HepG2 (cell line): ENCODE data around the gene SNRNP25. TPM values are rescaled to one million over a fixed set of nuclear protein-coding genes. Genes with fewer than 3 reads are reported as not detected.

Source experiments
- KLF11 ChIP-seq: IDR thresholded peaks from 2 replicates; pipeline ENCODE4 v1.6.1; 2016; ENCODE audit warnings: missing compliant biosample characterization
- RELA ChIP-seq: sonication (generic); formaldehyde crosslinking; IDR thresholded peaks from 2 replicates; pipeline ENCODE4 v1.4.0; 2020; ENCODE audit warnings: missing genetic modification reagents
- UBTF ChIP-seq: sonication (generic); formaldehyde crosslinking; IDR thresholded peaks from 2 replicates; pipeline ENCODE4 v1.4.0; 2020; ENCODE audit warnings: mild to moderate bottlenecking, missing genetic modification reagents
- ZNF784 ChIP-seq: sonication (generic); formaldehyde crosslinking; IDR thresholded peaks from 2 replicates; pipeline ENCODE4 v1.5.1; 2020; ENCODE audit warnings: missing genetic modification reagents, mild to moderate bottlenecking, borderline replicate concordance
- polyA plus RNA-seq, 8 experiments: library from polyadenylated mRNA; depleted of rRNA in 3 of 8; stranded (reverse) in 7 of 8; unstranded in 1 of 8; fragments of >200 nt; fragmentation: Illumina TruSeq in 4 of 8; extraction: Trizol in 4 of 8; gene quantifications; 2 replicates each; pipeline versions ENCODE4 v1.2.1 to v1.2.3, GENCODE V29; 2011 to 2016; ENCODE audit warnings: low read depth in 4 of 8, missing spikeins in 1 of 8, mixed read lengths in 1 of 8; ENCODE audit not compliant: insufficient read depth in 1 of 8
- total RNA-seq, 5 experiments: library from RNA; depleted of rRNA; stranded (reverse); fragments of >200 nt; fragmentation: Illumina TruSeq; extraction: Trizol; gene quantifications; 2 replicates each; pipeline ENCODE4 v1.2.3, GENCODE V29; 2016; ENCODE audit warnings: low read depth in 1 of 5
- TF ChIP-seq, protein P1 (sequence below): sonication (generic); formaldehyde crosslinking; IDR thresholded peaks from 2 replicates; pipeline ENCODE4 v1.9.0; 2021; ENCODE audit warnings: mild to moderate bottlenecking, missing genetic modification reagents

Gene SNRNP25
- total and polyA plus RNA-seq, 2 of the 13 experiments (the other 11 are each of a cell fraction or from before 2014, with no cell fraction given), result 34.1 to 97.4 TPM

- TF ChIP-seq, protein P1, sequence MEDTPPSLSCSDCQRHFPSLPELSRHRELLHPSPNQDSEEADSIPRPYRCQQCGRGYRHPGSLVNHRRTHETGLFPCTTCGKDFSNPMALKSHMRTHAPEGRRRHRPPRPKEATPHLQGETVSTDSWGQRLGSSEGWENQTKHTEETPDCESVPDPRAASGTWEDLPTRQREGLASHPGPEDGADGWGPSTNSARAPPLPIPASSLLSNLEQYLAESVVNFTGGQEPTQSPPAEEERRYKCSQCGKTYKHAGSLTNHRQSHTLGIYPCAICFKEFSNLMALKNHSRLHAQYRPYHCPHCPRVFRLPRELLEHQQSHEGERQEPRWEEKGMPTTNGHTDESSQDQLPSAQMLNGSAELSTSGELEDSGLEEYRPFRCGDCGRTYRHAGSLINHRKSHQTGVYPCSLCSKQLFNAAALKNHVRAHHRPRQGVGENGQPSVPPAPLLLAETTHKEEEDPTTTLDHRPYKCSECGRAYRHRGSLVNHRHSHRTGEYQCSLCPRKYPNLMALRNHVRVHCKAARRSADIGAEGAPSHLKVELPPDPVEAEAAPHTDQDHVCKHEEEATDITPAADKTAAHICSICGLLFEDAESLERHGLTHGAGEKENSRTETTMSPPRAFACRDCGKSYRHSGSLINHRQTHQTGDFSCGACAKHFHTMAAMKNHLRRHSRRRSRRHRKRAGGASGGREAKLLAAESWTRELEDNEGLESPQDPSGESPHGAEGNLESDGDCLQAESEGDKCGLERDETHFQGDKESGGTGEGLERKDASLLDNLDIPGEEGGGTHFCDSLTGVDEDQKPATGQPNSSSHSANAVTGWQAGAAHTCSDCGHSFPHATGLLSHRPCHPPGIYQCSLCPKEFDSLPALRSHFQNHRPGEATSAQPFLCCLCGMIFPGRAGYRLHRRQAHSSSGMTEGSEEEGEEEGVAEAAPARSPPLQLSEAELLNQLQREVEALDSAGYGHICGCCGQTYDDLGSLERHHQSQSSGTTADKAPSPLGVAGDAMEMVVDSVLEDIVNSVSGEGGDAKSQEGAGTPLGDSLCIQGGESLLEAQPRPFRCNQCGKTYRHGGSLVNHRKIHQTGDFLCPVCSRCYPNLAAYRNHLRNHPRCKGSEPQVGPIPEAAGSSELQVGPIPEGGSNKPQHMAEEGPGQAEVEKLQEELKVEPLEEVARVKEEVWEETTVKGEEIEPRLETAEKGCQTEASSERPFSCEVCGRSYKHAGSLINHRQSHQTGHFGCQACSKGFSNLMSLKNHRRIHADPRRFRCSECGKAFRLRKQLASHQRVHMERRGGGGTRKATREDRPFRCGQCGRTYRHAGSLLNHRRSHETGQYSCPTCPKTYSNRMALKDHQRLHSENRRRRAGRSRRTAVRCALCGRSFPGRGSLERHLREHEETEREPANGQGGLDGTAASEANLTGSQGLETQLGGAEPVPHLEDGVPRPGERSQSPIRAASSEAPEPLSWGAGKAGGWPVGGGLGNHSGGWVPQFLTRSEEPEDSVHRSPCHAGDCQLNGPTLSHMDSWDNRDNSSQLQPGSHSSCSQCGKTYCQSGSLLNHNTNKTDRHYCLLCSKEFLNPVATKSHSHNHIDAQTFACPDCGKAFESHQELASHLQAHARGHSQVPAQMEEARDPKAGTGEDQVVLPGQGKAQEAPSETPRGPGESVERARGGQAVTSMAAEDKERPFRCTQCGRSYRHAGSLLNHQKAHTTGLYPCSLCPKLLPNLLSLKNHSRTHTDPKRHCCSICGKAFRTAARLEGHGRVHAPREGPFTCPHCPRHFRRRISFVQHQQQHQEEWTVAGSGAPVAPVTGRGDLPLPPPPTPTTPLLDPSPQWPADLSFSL (CRISPR knock-in tag), result no peak
- TF ChIP-seq UBTF, result 0 out of 2 replicates have a peak, but pooled peaks have one; percentile 11
- no peak for TF ChIP-seq RELA
- TF ChIP-seq KLF11 (CRISPR knock-in tag), result peak; percentile 57; the same call in 1 of the 2 replicates
- no peak for TF ChIP-seq ZNF784 (CRISPR knock-in tag)
These were observed 12.1 kb downstream of the SNRNP25 start (continued) for GRCh38 chr16:65745-66144.
